ENCODE data around the gene SPIRE1.

GRCh38 chr18:12403601-12404506, 254.1 kb downstream of the SPIRE1 start:
- no peak for TF ChIP-seq CTCF (IDR thresholded peaks at IDR 0.05)
- no peak for TF ChIP-seq EP300 (IDR thresholded peaks at IDR 0.05)
- no peak for TF ChIP-seq POLR2A (IDR thresholded peaks at IDR 0.05)
- TF ChIP-seq POLR2AphosphoS5 (IDR thresholded peaks at IDR 0.05), result no peak
